Measurements from ENCODE around the gene HIVEP2. TPM values are rescaled to one million over a fixed set of nuclear protein-coding genes. Genes with fewer than 3 reads are reported as not detected.

HIVEP2 gene
- total RNA-seq, 1 experiment from 2014 or later: 3.0 TPM

GRCh38 chr6:142934106-142934505 is 10.9 kb downstream of the HIVEP2 start:
- no peak for DNase-seq
- Histone ChIP-seq H3K4me2 (ENCODE audit: low read depth, low read length, poor library complexity, severe bottlenecking) (no peak overlapping the region), H3K9me2 (replicated peaks; ENCODE audit: insufficient read depth, low read length) (0 out of 2 replicates have a peak, but pooled peaks cover 4% of the 10 kb centered on the region), H2AFZ (ENCODE audit: low read length) (no peak overlapping the region), H4K20me1 (ENCODE audit: insufficient read depth, low read depth, low read length) (no peaks in the 10 kb centered on the region), H3K4me1 (ENCODE audit: low read length) (peaks cover 37% of the 10 kb centered on the region), H3K9ac (ENCODE audit: low read length) (no peak overlapping the region), H3K27ac (ENCODE audit: low read length) (no peak overlapping the region), H3K27me3 (ENCODE audit: low read length) (no peaks in the 10 kb centered on the region), H3K36me3 (ENCODE audit: insufficient read depth, low read length) (no peaks in the 10 kb centered on the region), H3K79me2 (ENCODE audit: low read length) (no peaks in the 10 kb centered on the region), H3K9me3 (ENCODE audit: low read length) (no peaks in the 10 kb centered on the region), H3K4me3 (ENCODE audit: low read length) (no peak overlapping the region)

- no peak for DNase-seq
- Histone ChIP-seq H4K20me1 (ENCODE audit: insufficient read depth, low read depth, low read length) (no peaks in the 10 kb centered on the region), H3K27me3 (ENCODE audit: low read length) (no peaks in the 10 kb centered on the region), H3K9ac (ENCODE audit: low read length) (no peak overlapping the region), H3K27ac (ENCODE audit: low read length) (no peak overlapping the region), H3K79me2 (ENCODE audit: low read length) (no peaks in the 10 kb centered on the region), H3K4me1 (ENCODE audit: low read length) (peaks cover 37% of the 10 kb centered on the region), H2AFZ (ENCODE audit: low read length) (no peak overlapping the region), H3K9me2 (replicated peaks; ENCODE audit: insufficient read depth, low read length) (0 out of 2 replicates have a peak, but pooled peaks cover 4% of the 10 kb centered on the region), H3K9me3 (ENCODE audit: low read length) (no peaks in the 10 kb centered on the region), H3K36me3 (ENCODE audit: insufficient read depth, low read length) (no peaks in the 10 kb centered on the region), H3K4me2 (ENCODE audit: low read depth, low read length, poor library complexity, severe bottlenecking) (no peak overlapping the region), H3K4me3 (ENCODE audit: low read length) (no peak overlapping the region)
These were observed 11.3 kb downstream of the HIVEP2 start for GRCh38 chr6:142933701-142934100.

GRCh38 chr6:142932889-142933288 is 12.1 kb downstream of the HIVEP2 start:
- H3K4me2 ChIP-seq (ENCODE audit: low read depth, low read length, poor library complexity, severe bottlenecking): peak overlapping the region; percentile 33
- no peak for DNase-seq
- H3K79me2 ChIP-seq (ENCODE audit: low read length): no peaks in the 10 kb centered on the region

GRCh38 chr6:142929751-142930358 is 15.1 kb downstream of the HIVEP2 start:
- no peaks in the 10 kb centered on the region for H4K20me1 ChIP-seq (ENCODE audit: insufficient read depth, low read depth, low read length)
- no peak overlapping the region for H3K4me3 ChIP-seq (ENCODE audit: low read length)
- H2AFZ ChIP-seq (ENCODE audit: low read length): no peak overlapping the region
- no peak overlapping the region for H3K27ac ChIP-seq (ENCODE audit: low read length)
- H3K27me3 ChIP-seq (ENCODE audit: low read length): no peaks in the 10 kb centered on the region
- no peak overlapping the region for H3K4me2 ChIP-seq (ENCODE audit: low read depth, low read length, poor library complexity, severe bottlenecking)
- no peaks in the 10 kb centered on the region for H3K9me2 ChIP-seq (replicated peaks; ENCODE audit: insufficient read depth, low read length)
- H3K9me3 ChIP-seq (ENCODE audit: low read length): no peaks in the 10 kb centered on the region
- peaks cover 37% of the 10 kb centered on the region for H3K4me1 ChIP-seq (ENCODE audit: low read length)
- H3K9ac ChIP-seq (ENCODE audit: low read length): no peak overlapping the region
- no peaks in the 10 kb centered on the region for H3K79me2 ChIP-seq (ENCODE audit: low read length)
- DNase-seq: no peak
- no peaks in the 10 kb centered on the region for H3K36me3 ChIP-seq (ENCODE audit: insufficient read depth, low read length)

More at GRCh38 chr6:142932889-142933288, 12.1 kb downstream of the HIVEP2 start:
- no peaks in the 10 kb centered on the region for H3K9me3 ChIP-seq (ENCODE audit: low read length)
- H3K9me2 ChIP-seq (replicated peaks; ENCODE audit: insufficient read depth, low read length): 0 out of 2 replicates have a peak, but pooled peaks cover 4% of the 10 kb centered on the region
- H3K27me3 ChIP-seq (ENCODE audit: low read length): no peaks in the 10 kb centered on the region
- no peak overlapping the region for H2AFZ ChIP-seq (ENCODE audit: low read length)
- H3K36me3 ChIP-seq (ENCODE audit: insufficient read depth, low read length): no peaks in the 10 kb centered on the region
- no peak overlapping the region for H3K4me3 ChIP-seq (ENCODE audit: low read length)
- H3K4me1 ChIP-seq (ENCODE audit: low read length): peaks cover 37% of the 10 kb centered on the region
- no peak overlapping the region for H3K27ac ChIP-seq (ENCODE audit: low read length)
- H3K9ac ChIP-seq (ENCODE audit: low read length): no peak overlapping the region
- no peaks in the 10 kb centered on the region for H4K20me1 ChIP-seq (ENCODE audit: insufficient read depth, low read depth, low read length)

- H3K4me2 ChIP-seq (ENCODE audit: low read depth, low read length, poor library complexity, severe bottlenecking): peak overlapping the region; percentile 86
- H3K36me3 ChIP-seq (ENCODE audit: insufficient read depth, low read length): no peaks in the 10 kb centered on the region
- no peaks in the 10 kb centered on the region for H3K79me2 ChIP-seq (ENCODE audit: low read length)
- H3K9me2 ChIP-seq (replicated peaks; ENCODE audit: insufficient read depth, low read length): no peaks in the 10 kb centered on the region
- no peaks in the 10 kb centered on the region for H4K20me1 ChIP-seq (ENCODE audit: insufficient read depth, low read depth, low read length)
- no peak for DNase-seq
- H3K4me1 ChIP-seq (ENCODE audit: low read length): peaks cover 18% of the 10 kb centered on the region
- no peaks in the 10 kb centered on the region for H3K9me3 ChIP-seq (ENCODE audit: low read length)
- no peak overlapping the region for H3K9ac ChIP-seq (ENCODE audit: low read length)
- no peaks in the 10 kb centered on the region for H3K27me3 ChIP-seq (ENCODE audit: low read length)
- H3K4me3 ChIP-seq (ENCODE audit: low read length): no peak overlapping the region
- no peak overlapping the region for H3K27ac ChIP-seq (ENCODE audit: low read length)
- no peak overlapping the region for H2AFZ ChIP-seq (ENCODE audit: low read length)
These were observed 17.1 kb downstream of the HIVEP2 start for GRCh38 chr6:142927904-142928303.

- peak overlapping the region; percentile 72 for H3K9ac ChIP-seq (ENCODE audit: low read length)
These were observed 17.8 kb downstream of the HIVEP2 start for GRCh38 chr6:142927271-142927580.

GRCh38 chr6:142926494-142927270 is 18.3 kb downstream of the HIVEP2 start:
- peak overlapping the region; percentile 72 for H3K9ac ChIP-seq (ENCODE audit: low read length)
- no peaks in the 10 kb centered on the region for H3K36me3 ChIP-seq (ENCODE audit: insufficient read depth, low read length)
- H3K4me3 ChIP-seq (ENCODE audit: low read length): peak overlapping the region; percentile 77
- H3K9me3 ChIP-seq (ENCODE audit: low read length): no peaks in the 10 kb centered on the region
- no peaks in the 10 kb centered on the region for H3K27me3 ChIP-seq (ENCODE audit: low read length)
- peaks cover 14% of the 10 kb centered on the region for H3K4me1 ChIP-seq (ENCODE audit: low read length)
- no peak overlapping the region for H3K27ac ChIP-seq (ENCODE audit: low read length)
- no peaks in the 10 kb centered on the region for H3K9me2 ChIP-seq (replicated peaks; ENCODE audit: insufficient read depth, low read length)
- H2AFZ ChIP-seq (ENCODE audit: low read length): peak overlapping the region; percentile 91
- DNase-seq: peak; percentile 79
- no peaks in the 10 kb centered on the region for H4K20me1 ChIP-seq (ENCODE audit: insufficient read depth, low read depth, low read length)
- H3K79me2 ChIP-seq (ENCODE audit: low read length): no peaks in the 10 kb centered on the region
- H3K4me2 ChIP-seq (ENCODE audit: low read depth, low read length, poor library complexity, severe bottlenecking): peak overlapping the region; percentile 86

More at GRCh38 chr6:142927271-142927580, 17.8 kb downstream of the HIVEP2 start:
- Histone ChIP-seq H3K4me1 (ENCODE audit: low read length) (peaks cover 14% of the 10 kb centered on the region), H3K4me3 (ENCODE audit: low read length) (peak overlapping the region; percentile 77), H3K9me2 (replicated peaks; ENCODE audit: insufficient read depth, low read length) (no peaks in the 10 kb centered on the region), H3K79me2 (ENCODE audit: low read length) (no peaks in the 10 kb centered on the region), H2AFZ (ENCODE audit: low read length) (peak overlapping the region; percentile 91; the same call in 1 of the 2 replicates), H3K27me3 (ENCODE audit: low read length) (no peaks in the 10 kb centered on the region), H4K20me1 (ENCODE audit: insufficient read depth, low read depth, low read length) (no peaks in the 10 kb centered on the region), H3K36me3 (ENCODE audit: insufficient read depth, low read length) (no peaks in the 10 kb centered on the region), H3K9me3 (ENCODE audit: low read length) (no peaks in the 10 kb centered on the region), H3K27ac (ENCODE audit: low read length) (no peak overlapping the region), H3K4me2 (ENCODE audit: low read depth, low read length, poor library complexity, severe bottlenecking) (peak overlapping the region; percentile 86)
- DNase-seq: no peak

- peak overlapping the region; percentile 82 for H2AFZ ChIP-seq (ENCODE audit: low read length)
These were observed 18.8 kb downstream of the HIVEP2 start for GRCh38 chr6:142926177-142926493.

More at GRCh38 chr6:142926177-142926493, 18.8 kb downstream of the HIVEP2 start:
- Histone ChIP-seq H3K27me3 (ENCODE audit: low read length) (no peaks in the 10 kb centered on the region), H3K4me1 (ENCODE audit: low read length) (peaks cover 14% of the 10 kb centered on the region), H3K36me3 (ENCODE audit: insufficient read depth, low read length) (no peaks in the 10 kb centered on the region), H3K9me3 (ENCODE audit: low read length) (no peaks in the 10 kb centered on the region), H3K27ac (ENCODE audit: low read length) (no peak overlapping the region), H3K4me3 (ENCODE audit: low read length) (peak overlapping the region; percentile 77), H3K4me2 (ENCODE audit: low read depth, low read length, poor library complexity, severe bottlenecking) (peak overlapping the region; percentile 86), H4K20me1 (ENCODE audit: insufficient read depth, low read depth, low read length) (no peaks in the 10 kb centered on the region), H3K9ac (ENCODE audit: low read length) (peak overlapping the region; percentile 72), H3K9me2 (replicated peaks; ENCODE audit: insufficient read depth, low read length) (no peaks in the 10 kb centered on the region), H3K79me2 (ENCODE audit: low read length) (no peaks in the 10 kb centered on the region)
- no peak for DNase-seq
